Fibroblast of skin of abdomen (primary cell): ENCODE measurements around the gene GALNT7.
A peak's percentile ranks its signal among the peaks of the same experiment; 100 is the strongest.

Experiments used
- DNase-seq: peaks from one replicate; pipeline ENCODE4 v3.0.0-alpha.2; 2013

Gene GALNT7

GRCh38 chr4:173360587-173361221 is 192.1 kb downstream of the GALNT7 start:
- DNase-seq = peak; percentile 14

- DNase-seq = no peak
These were observed 194.1 kb downstream of the GALNT7 start for GRCh38 chr4:173362666-173363065.

GRCh38 chr4:173365359-173365996 is 196.9 kb downstream of the GALNT7 start:
- DNase-seq = no peak

DNA sequence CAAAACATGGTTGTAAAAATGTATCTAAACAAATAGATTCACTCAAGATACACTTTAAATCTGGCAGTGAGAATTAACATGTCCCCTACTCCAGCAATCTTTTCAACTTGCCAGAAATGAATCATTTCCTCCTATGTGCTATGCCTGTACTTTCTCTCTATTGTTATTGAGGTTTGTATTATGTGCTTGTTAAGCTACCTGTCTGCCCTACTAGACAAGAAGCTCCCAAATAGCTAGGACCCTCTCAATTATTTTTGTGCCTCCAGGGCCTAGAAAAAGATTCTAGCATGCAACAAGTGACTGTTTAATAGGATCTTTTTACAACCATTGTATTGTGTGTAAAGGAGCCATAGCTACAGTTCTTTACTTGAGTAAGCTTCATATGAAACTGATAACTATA is 198.7 kb downstream of the GALNT7 start:
- DNase-seq = no peak

GRCh38 chr4:173367946-173368345 is 199.3 kb downstream of the GALNT7 start:
- DNase-seq = no peak

GRCh38 chr4:173370130-173370476 is 201.5 kb downstream of the GALNT7 start:
- DNase-seq = no peak

GRCh38 chr4:173370477-173371291 is 202.1 kb downstream of the GALNT7 start, which contains the start of gene SAP30:
TSS of gene SAP30 (plus strand) at chr4:173370954. CDS start at chr4:173371183, 229 bp downstream.
- DNase-seq = peak; percentile 99

- peak; percentile 77 for DNase-seq
These were observed 202.9 kb downstream of the GALNT7 start for GRCh38 chr4:173371292-173372192.
